Liver (tissue), 9 donors: Measurements from ENCODE around the gene VPS35L. TPM values are rescaled to one million over a fixed set of nuclear protein-coding genes. Genes with fewer than 3 reads are reported as not detected.

Experiments
- DNase-seq: peaks from one replicate; pipeline ENCODE4 v3.0.0-alpha.2; 2017; ENCODE audit warnings: low spot score
- H3K27ac ChIP-seq, 2 donors: one replicate each; pipeline ENCODE4 v1.7.0; 2013; ENCODE audit warnings: inconsistent platforms in 2 of 2, low read length in 2 of 2, control low read depth in 1 of 2, low read depth in 1 of 2, mild to moderate bottlenecking in 1 of 2
- H3K27me3 ChIP-seq, 4 donors: one replicate each; pipeline versions ENCODE4 v1.6.1 to v1.7.0; 2013; ENCODE audit warnings: low read length in 3 of 4, inconsistent platforms in 1 of 4, mild to moderate bottlenecking in 1 of 4, moderate library complexity in 1 of 4; ENCODE audit not compliant: control insufficient read depth in 4 of 4, insufficient read depth in 4 of 4
- H3K36me3 ChIP-seq, 4 donors: one replicate each; pipeline versions ENCODE4 v1.6.1 to v1.7.0; 2013; ENCODE audit warnings: low read length in 3 of 4, mild to moderate bottlenecking in 3 of 4, low read depth in 1 of 4, moderate library complexity in 1 of 4; ENCODE audit not compliant: control insufficient read depth in 4 of 4, insufficient read depth in 3 of 4
- H3K4me1 ChIP-seq, 4 donors: one replicate each; pipeline versions ENCODE4 v1.6.1 to v1.7.0; 2013; ENCODE audit warnings: low read length in 3 of 4, mild to moderate bottlenecking in 3 of 4, moderate library complexity in 1 of 4; ENCODE audit not compliant: control insufficient read depth in 4 of 4, insufficient read depth in 4 of 4
- H3K4me3 ChIP-seq, 3 donors: one replicate each; pipeline versions ENCODE4 v1.6.1 to v1.7.0; 2013; ENCODE audit warnings: low read length in 3 of 3, control low read depth in 1 of 3, low read depth in 1 of 3, mild to moderate bottlenecking in 1 of 3
- H3K9ac ChIP-seq, 2 donors: one replicate each; pipeline ENCODE4 v1.7.0; 2013; ENCODE audit warnings: low read length in 2 of 2, mild to moderate bottlenecking in 2 of 2, moderate library complexity in 2 of 2, control low read depth in 1 of 2, low read depth in 1 of 2
- H3K9me3 ChIP-seq, 4 donors: one replicate each; pipeline versions ENCODE4 v1.6.1 to v1.7.0; 2013; ENCODE audit warnings: low read length in 3 of 4; ENCODE audit not compliant: control insufficient read depth in 4 of 4
- EGR1 ChIP-seq, 2 donors: IDR thresholded peaks; 2 replicates each; pipeline ENCODE4 v1.6.1; 2016 to 2018; ENCODE audit warnings: antibody characterized with exemption in 2 of 2, low read depth in 2 of 2
- FOXA1 ChIP-seq: IDR thresholded peaks from 2 replicates; pipeline ENCODE4 v1.6.1; 2016; ENCODE audit warnings: antibody characterized with exemption
- FOXA2 ChIP-seq: IDR thresholded peaks from 2 replicates; pipeline ENCODE4 v1.6.1; 2016; ENCODE audit warnings: antibody characterized with exemption
- GABPA ChIP-seq, 2 donors: IDR thresholded peaks in 1 of 2; conservative IDR thresholded peaks in 1 of 2; 2 replicates each; pipeline ENCODE4 v1.6.1; 2016; ENCODE audit warnings: antibody characterized with exemption in 2 of 2, mild to moderate bottlenecking in 1 of 2, moderate library complexity in 1 of 2
- HNF4A ChIP-seq, 2 donors: conservative IDR thresholded peaks; 2 replicates each; pipeline ENCODE4 v1.6.1; 2016; ENCODE audit warnings: antibody characterized with exemption in 2 of 2, mild to moderate bottlenecking in 2 of 2
- JUND ChIP-seq, 2 donors: IDR thresholded peaks; 2 replicates each; pipeline ENCODE4 v1.6.1; 2016; ENCODE audit warnings: antibody characterized with exemption in 2 of 2
- NR2F2 ChIP-seq: IDR thresholded peaks from 2 replicates; pipeline ENCODE4 v1.6.1; 2016; ENCODE audit warnings: antibody characterized with exemption
- RAD21 ChIP-seq, 2 donors: IDR thresholded peaks; 2 replicates each; pipeline ENCODE4 v1.6.1; 2016; ENCODE audit warnings: antibody characterized with exemption in 2 of 2, mild to moderate bottlenecking in 2 of 2
- RXRA ChIP-seq, 2 donors: IDR thresholded peaks; 2 replicates each; pipeline ENCODE4 v1.6.1; 2017 to 2018; ENCODE audit warnings: antibody characterized with exemption in 2 of 2, mild to moderate bottlenecking in 1 of 2
- SP1 ChIP-seq: IDR thresholded peaks from 2 replicates; pipeline ENCODE4 v1.6.1; 2018; ENCODE audit warnings: antibody characterized with exemption, mild to moderate bottlenecking
- TAF1 ChIP-seq: conservative IDR thresholded peaks from 2 replicates; pipeline ENCODE4 v1.6.1; 2016; ENCODE audit warnings: antibody characterized with exemption, mild to moderate bottlenecking
- YY1 ChIP-seq: IDR thresholded peaks from 2 replicates; pipeline ENCODE4 v1.6.1; 2016; ENCODE audit warnings: antibody characterized with exemption, mild to moderate bottlenecking
- WGBS: extraction: QIAGEN DNeasy Blood & Tissue Kit; methylation state at CpG from one replicate; pipeline ENCODE4 v1.1.7; 2013; 5-methylcytosine and 5-hydroxymethylcytosine counted together
- polyA plus RNA-seq, 2 donors: library from polyadenylated mRNA; stranded (reverse) in 1 of 2; unstranded in 1 of 2; fragments of 200-250 nt in 1 of 2; fragments of >200 nt in 1 of 2; fragmentation: Nextera tagmentation in 1 of 2; extraction: Ambion mirVana in 1 of 2; gene quantifications; one replicate each; pipeline versions ENCODE4 v1.2.1 to v1.2.3, GENCODE V29; 2013 to 2015
- total RNA-seq, 2 donors: library from RNA; depleted of rRNA; stranded (reverse); fragments of >200 nt; gene quantifications; one replicate each; pipeline ENCODE4 v1.2.3, GENCODE V29; 2014
- TF ChIP-seq, protein P1 (sequence below): IDR thresholded peaks from 2 replicates; pipeline ENCODE4 v1.6.1; 2016; ENCODE audit warnings: antibody characterized with exemption
- TF ChIP-seq, protein P2 (sequence below): IDR thresholded peaks from 2 replicates; pipeline ENCODE4 v1.6.1; 2016; ENCODE audit warnings: antibody characterized with exemption
- TF ChIP-seq, protein P3 (sequence below): IDR thresholded peaks from 2 replicates; pipeline ENCODE4 v1.6.1; 2016; ENCODE audit warnings: antibody characterized with exemption, mild to moderate bottlenecking
- donor health status: healthy.
- donor health status: healthy.
- donor health status: healthy.
- donor health status: healthy.
- donor health status: healthy.

VPS35L gene
- total and polyA plus RNA-seq, 4 donors, result 10.5 to 18.2 (median 15.1) TPM

DNA sequence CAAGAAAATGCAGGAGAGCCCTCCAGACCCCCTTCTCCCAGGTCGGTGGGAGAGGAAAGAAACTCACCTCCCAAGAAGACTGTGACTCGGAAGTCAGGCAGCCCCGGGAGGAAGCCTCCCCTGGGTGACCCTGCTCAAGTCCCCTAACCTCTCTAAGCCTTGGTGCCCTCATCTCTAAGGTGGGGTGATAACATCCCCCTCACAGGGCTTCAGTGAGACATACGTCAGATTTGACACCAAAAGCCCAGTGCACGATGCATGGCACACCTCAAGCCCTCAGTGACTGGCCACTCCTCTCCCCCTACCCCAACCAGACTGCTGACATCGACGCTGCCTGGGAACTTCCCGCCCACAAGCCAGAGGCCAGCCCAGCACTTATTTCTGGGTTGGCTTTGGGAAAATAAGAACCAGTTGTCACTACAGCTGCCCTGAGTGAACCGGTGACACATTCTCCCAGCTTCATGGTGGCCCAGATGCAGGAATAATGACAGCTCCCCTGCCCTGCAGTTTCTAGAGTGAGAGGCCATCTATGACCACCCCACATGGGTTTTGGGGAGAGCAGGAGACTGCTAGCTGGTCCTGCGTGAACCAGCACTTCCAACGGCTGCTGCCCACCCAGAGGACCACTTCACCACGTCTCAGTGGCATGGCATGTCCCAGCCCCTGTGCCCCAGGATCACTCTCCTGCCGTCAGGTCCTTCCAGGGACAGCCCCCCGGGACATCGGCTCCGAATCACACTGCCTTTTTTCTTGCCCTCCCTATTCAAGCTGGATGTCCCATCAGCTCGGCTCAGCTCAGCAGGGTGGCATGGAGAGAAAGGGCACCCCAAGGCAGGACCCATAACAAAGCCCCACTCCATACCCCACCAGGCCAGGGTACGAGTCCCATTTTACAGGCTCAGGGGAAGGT lies 153.0 kb downstream of the VPS35L start:
- H3K9me3 ChIP-seq, result no peaks in the 10 kb centered on the region
- H3K4me1 ChIP-seq, result no peaks in the 10 kb centered on the region
- peaks cover 10 to 31% (median 16%) of the 10 kb centered on the region in 4 donors for H3K36me3 ChIP-seq
- 85% methylated on average over 18 of the region's 18 CpGs for WGBS
- no peak overlapping the region for H3K9ac ChIP-seq
- no peak for DNase-seq
- TF ChIP-seq, protein P1, sequence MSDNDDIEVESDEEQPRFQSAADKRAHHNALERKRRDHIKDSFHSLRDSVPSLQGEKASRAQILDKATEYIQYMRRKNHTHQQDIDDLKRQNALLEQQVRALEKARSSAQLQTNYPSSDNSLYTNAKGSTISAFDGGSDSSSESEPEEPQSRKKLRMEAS, result no peak
- TF ChIP-seq RXRA (IDR thresholded peaks at IDR 0.05), result no peak
- H3K27ac ChIP-seq, result no peak overlapping the region
- no peak overlapping the region for H3K4me3 ChIP-seq
- H3K27me3 ChIP-seq, result no peaks in the 10 kb centered on the region

DNA sequence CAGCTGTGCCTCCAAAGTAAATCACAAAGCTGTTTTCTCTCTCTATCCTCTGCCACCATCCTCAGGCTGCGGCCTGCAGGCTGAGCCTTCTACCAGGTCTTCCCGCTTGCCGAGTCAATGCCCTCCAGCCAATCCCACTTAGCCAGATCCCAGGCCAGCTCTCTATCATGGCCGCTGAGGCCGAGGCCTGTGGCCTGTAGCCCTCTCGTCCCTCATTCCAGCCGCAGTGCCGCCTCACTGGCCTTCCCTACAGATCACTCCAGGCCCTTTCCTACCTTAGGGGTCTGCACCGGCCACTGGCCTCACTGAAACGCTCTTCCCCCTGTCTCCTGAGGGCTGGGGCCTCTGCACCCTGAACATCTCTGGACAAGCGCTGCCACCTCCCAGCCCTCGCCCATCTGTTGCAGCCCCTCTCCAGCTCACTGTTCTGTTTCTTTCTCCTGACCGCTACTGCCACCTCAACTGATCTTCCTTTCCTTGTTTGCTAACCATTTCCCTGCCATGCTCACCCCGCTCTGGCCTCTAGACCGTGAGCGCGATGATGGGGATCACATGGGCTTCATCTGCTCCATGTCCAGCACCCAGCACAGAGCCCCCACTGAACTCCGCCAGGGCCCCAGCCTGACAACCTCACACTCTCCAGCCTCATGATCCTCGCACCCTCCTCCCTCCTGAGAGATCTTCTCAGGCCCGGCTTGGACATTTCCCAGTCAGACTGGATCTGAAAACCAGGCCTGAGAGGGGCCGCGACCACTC lies 154.1 kb downstream of the VPS35L start:
- no peak for TF ChIP-seq HNF4A (conservative IDR thresholded peaks at IDR 0.05)
- TF ChIP-seq EGR1 (IDR thresholded peaks at IDR 0.05; ENCODE audit: low read depth in 2 of 2), result no peak
- no peak for TF ChIP-seq JUND (IDR thresholded peaks at IDR 0.05)
- no peak for TF ChIP-seq FOXA1
- TF ChIP-seq NR2F2, result no peak
- no peak for TF ChIP-seq TAF1
- TF ChIP-seq GABPA (IDR thresholded peaks at IDR 0.05 in 1 of 2, conservative IDR thresholded peaks at IDR 0.05 in 1 of 2), result no peak
- no peak for TF ChIP-seq FOXA2
- no peak for TF ChIP-seq SP1
- TF ChIP-seq, protein P2, sequence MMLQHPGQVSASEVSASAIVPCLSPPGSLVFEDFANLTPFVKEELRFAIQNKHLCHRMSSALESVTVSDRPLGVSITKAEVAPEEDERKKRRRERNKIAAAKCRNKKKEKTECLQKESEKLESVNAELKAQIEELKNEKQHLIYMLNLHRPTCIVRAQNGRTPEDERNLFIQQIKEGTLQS, result no peak
- TF ChIP-seq, protein P1, result no peak
- no peak for TF ChIP-seq YY1
- TF ChIP-seq RAD21 (IDR thresholded peaks at IDR 0.05), result no peak
- TF ChIP-seq, protein P3, sequence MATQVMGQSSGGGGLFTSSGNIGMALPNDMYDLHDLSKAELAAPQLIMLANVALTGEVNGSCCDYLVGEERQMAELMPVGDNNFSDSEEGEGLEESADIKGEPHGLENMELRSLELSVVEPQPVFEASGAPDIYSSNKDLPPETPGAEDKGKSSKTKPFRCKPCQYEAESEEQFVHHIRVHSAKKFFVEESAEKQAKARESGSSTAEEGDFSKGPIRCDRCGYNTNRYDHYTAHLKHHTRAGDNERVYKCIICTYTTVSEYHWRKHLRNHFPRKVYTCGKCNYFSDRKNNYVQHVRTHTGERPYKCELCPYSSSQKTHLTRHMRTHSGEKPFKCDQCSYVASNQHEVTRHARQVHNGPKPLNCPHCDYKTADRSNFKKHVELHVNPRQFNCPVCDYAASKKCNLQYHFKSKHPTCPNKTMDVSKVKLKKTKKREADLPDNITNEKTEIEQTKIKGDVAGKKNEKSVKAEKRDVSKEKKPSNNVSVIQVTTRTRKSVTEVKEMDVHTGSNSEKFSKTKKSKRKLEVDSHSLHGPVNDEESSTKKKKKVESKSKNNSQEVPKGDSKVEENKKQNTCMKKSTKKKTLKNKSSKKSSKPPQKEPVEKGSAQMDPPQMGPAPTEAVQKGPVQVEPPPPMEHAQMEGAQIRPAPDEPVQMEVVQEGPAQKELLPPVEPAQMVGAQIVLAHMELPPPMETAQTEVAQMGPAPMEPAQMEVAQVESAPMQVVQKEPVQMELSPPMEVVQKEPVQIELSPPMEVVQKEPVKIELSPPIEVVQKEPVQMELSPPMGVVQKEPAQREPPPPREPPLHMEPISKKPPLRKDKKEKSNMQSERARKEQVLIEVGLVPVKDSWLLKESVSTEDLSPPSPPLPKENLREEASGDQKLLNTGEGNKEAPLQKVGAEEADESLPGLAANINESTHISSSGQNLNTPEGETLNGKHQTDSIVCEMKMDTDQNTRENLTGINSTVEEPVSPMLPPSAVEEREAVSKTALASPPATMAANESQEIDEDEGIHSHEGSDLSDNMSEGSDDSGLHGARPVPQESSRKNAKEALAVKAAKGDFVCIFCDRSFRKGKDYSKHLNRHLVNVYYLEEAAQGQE, result no peak
- Histone ChIP-seq H3K4me1 (no peaks in the 10 kb centered on the region), H3K36me3 (peaks cover 15 to 35% (median 15%) of the 10 kb centered on the region in 4 donors), H3K27ac (no peak overlapping the region), H3K27me3 (no peaks in the 10 kb centered on the region), H3K4me3 (no peak overlapping the region), H3K9me3 (no peaks in the 10 kb centered on the region), H3K9ac (no peak overlapping the region)
- WGBS, result 98% methylated on average over 22 of the region's 22 CpGs
- no peak for DNase-seq
